ENCODE measurements around the gene FEN1.

DNA sequence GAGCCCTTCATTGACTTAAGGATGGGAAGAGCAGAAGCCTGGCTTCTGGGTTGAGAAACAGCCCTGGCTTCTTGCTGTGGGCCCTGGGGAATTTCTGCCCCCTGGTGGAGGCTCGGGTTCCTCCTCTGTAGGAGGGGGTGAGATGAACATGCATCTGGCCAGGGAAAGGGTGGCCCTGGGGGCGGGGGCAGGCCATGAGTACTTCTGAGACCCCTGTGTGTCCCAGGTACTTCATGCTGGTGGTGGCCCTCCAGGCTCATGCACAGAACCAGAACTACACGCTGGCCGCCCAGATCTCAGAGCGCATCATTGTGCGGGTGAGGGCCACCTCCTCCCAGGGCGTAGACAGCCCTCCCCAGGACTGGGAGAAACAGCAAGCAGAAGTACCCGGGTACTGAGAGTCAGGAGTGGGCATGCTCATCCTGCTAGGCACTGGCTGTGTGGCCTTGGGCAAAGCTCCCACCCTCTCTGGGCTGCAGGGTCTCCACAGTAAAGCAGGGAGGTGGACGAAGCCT is 16.1 kb upstream of the FEN1 start:
- TF ChIP-seq POLR2A (IDR thresholded peaks at IDR 0.05; ENCODE audit: low read depth) (no peak), POLR2AphosphoS5 (IDR thresholded peaks at IDR 0.05) (no peak), EP300 (IDR thresholded peaks at IDR 0.05) (no peak)
- TF ChIP-seq, protein P1, sequence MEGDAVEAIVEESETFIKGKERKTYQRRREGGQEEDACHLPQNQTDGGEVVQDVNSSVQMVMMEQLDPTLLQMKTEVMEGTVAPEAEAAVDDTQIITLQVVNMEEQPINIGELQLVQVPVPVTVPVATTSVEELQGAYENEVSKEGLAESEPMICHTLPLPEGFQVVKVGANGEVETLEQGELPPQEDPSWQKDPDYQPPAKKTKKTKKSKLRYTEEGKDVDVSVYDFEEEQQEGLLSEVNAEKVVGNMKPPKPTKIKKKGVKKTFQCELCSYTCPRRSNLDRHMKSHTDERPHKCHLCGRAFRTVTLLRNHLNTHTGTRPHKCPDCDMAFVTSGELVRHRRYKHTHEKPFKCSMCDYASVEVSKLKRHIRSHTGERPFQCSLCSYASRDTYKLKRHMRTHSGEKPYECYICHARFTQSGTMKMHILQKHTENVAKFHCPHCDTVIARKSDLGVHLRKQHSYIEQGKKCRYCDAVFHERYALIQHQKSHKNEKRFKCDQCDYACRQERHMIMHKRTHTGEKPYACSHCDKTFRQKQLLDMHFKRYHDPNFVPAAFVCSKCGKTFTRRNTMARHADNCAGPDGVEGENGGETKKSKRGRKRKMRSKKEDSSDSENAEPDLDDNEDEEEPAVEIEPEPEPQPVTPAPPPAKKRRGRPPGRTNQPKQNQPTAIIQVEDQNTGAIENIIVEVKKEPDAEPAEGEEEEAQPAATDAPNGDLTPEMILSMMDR (IDR thresholded peaks at IDR 0.05) = peak; percentile 23 to 57 (median 41)

Measured in esophagus muscularis mucosa (tissue), 4 donors.